T-helper 1 cell (primary cell): Measurements from ENCODE around the gene TACC2.

Experiments used
- DNase-seq, 5 donors: peaks; one replicate each; pipeline ENCODE4 v3.0.0-alpha.2; 2012 to 2020

Gene TACC2

GRCh38 chr10:122233857-122234348, 244.9 kb downstream of the TACC2 start:
- no peak for DNase-seq

- DNase-seq, result no peak
Measured at GRCh38 chr10:122234416-122234815, 245.5 kb downstream of the TACC2 start.

GRCh38 chr10:122236690-122237306, 247.8 kb downstream of the TACC2 start:
- DNase-seq, result no peak

DNA sequence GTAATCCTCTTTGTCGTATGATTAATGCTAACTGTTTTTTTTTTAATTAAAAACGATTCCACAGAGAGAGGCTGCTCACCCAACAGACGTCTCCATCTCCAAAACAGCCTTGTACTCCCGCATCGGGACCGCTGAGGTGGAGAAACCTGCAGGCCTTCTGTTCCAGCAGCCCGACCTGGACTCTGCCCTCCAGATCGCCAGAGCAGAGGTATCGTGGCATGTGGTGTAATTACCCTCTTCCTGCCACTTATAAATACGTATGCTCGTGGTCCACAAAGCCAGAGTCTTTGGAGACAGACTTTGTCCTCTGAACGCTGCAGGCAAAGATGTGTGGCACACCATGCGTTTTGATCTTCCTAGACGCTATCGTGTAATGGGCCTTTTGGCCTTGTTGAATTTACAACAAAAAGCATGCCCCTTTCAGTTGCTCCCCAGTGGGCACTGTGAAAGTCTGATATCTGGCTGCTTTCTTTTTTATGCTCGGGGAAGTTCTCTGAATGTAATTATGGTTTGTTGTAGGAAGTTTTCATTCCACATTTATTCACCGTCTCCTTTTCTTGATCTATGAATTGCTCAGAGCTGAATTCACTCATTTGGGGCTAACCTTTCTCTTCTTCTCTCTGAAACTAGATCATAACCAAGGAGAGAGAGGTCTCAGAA, 248.5 kb downstream of the TACC2 start:
- no peak for DNase-seq

DNA sequence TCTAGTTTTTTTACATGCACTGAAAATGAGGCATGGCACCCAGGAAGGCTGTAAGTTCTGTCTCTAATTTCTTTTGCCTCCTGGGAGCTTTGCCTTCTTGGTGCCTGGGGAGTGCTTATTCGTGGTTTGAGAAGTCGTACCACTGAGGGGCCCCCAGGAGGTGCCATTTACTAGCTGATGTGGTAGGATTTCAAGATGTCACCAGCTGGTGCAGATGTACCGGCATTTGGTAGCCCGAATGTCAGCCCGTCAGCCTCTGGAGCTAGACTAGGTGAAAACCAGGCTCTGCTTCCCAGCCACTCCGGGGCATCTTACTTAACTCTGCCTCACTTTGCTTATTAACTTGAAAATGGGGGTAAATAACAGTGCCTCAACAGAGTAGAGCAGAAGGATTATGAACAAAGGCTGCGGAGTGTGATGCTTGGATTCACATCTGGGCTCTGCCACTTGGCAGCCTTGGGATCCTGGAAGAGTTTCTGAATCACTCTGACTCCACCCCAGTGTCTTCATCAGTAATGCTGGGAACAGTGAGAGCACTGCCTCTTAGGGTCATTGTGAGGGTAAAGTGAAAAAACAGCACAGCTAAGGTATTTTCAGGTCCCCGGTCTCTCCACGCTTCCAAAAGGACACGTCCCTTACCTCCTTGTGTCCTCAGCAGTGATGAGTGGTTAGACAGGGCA, 250.8 kb downstream of the TACC2 start:
- no peak for DNase-seq

- DNase-seq, result no peak
Measured at GRCh38 chr10:122240401-122240800, 251.4 kb downstream of the TACC2 start.

- no peak for DNase-seq
Measured at GRCh38 chr10:122241836-122242235, 252.9 kb downstream of the TACC2 start.

DNA sequence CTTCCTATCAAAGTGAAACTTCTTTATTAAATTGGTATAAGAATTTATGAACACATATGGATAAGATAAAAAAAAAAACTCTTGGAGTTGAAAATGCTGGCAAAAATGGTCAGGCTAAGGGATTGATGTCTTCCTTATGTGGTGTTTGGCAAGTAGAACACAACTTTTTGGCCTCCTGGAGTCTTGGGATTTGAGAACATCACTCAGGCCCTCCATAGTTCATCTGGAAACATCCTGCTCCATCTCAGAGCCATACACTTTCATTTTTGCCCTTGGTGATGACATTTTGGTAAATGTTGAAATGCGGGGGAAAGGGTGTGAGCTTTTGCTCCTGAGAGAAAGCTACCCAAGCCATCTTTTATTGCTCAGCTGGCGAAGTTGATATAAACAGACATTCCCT, 254.6 kb downstream of the TACC2 start:
- DNase-seq, result no peak

DNA sequence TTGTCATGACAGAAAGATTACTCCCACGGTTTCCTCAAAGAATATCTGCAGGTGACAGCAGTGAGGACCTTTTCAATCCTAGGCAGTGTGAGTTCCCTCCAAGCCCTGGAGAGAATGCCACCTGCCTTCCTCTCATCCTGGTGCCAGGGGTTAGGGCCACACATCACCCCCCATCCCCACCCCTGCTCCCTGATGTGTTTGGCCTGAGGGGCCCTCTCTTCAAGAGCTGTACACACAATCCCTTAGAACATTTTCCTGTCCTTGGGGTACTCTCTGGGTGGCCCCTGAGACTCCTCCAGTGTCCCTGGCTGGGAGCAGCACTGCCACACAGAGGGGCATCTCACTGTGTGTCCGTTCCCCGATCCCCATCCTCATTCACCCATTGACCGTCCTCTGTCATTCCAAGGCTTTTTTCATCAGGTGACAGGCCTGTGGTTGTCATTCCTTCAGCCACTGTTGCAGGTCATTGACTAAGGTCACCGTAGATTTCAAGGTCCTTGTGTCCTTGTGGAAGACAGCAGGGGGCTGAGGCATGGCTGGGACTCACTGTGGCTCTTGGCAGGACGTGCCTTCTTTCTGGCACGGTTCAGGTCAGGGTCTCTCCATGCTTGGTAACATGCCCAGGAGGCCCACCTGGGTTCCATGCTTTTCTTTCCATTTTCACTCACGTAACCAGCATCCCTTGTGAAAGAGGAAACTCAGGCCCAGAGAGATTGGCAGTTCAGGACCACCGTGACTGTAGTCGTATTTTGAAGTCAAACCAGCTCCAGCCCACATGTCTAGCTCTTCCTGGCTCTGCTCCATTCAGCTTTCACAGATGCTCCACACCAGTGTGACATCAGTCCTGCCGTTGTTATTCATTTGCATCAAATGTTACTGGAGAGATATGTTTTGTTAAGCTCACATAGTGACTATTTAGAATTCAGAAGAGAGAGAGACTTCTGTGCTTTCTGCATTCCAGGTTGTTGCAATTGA, 255.3 kb downstream of the TACC2 start:
- no peak for DNase-seq

DNA sequence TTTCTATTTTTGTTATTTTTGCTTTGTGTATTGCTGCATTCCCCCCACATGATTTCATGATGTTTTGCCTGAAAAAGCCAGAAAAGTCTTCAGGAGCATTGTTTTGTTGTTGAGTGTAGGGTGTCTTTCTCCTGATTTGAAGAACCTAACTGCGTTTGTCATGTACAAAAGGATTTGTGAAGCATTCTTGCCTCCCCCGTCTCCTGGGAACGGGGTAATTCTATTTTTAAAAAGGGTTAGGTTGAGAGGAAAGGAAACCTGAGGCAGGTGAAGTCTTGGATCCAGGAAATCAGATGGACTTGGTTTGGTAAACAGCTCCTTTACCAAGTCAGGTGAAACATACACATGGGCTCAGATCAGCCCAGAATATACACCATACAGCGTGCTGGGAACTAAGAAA, 256.2 kb downstream of the TACC2 start:
- DNase-seq, result no peak

DNA sequence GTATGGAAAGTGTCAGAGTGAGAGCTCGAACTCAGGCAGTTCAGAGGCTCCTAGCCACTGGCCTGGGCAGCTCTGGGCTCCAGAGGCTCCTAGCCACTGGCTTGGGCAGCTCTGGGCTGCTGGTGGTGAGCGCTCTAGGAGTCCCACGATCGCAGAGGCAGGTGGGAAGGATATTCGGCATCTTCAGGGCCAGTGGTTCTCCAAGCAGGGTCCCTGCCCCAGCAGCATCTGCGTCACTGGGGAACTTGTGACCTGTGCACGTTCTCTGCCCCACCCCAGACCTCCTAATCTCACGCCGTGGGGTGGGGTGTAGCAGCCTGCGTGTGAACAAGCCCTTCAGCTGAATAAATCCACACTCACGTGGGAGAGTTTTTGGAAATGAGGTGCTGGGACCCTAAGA, 256.9 kb downstream of the TACC2 start:
- no peak for DNase-seq

- no peak for DNase-seq
Measured at GRCh38 chr10:122246830-122247520, 258.0 kb downstream of the TACC2 start.

DNA sequence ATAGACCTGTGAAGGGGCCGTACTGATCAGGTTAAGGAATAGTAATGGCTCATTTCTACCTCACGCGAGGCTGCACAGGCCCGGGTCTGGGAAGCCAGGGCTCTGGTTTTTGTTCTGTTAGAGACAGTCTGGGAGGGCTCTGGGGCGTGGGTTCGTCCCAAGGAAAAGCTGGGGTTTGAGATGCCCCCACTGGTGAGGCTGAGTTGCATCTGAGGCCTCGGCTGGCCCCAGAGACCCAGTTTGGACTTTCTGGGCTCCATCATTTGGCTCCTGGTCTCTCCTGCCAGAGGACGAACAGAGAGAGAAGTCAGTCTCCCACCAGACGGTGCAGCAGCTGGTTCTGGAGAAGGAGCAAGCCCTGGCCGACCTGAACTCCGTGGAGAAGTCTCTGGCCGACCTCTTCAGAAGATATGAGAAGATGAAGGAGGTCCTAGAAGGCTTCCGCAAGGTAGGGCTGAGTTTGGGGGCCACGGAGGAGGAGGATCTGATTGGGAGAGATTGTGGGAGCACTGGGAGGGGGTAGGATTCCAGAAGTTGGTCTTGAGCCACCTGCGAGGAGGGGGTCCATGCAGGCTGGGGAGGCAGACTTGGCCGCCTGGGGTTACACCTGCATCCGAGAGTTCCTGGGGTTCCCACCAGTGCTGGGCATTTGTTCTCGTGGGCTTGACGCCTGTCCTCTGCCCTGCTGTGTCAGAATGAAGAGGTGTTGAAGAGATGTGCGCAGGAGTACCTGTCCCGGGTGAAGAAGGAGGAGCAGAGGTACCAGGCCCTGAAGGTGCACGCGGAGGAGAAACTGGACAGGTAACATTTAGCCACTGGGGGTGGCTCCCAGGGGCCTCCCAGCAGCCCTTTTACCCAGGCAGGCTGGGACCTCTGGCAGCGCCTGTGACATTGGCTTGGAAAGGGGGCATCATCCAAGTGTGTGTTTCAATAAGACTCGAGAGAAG, 259.7 kb downstream of the TACC2 start:
- no peak for DNase-seq

GRCh38 chr10:122249303-122249850, 260.4 kb downstream of the TACC2 start:
- DNase-seq, result no peak

DNA sequence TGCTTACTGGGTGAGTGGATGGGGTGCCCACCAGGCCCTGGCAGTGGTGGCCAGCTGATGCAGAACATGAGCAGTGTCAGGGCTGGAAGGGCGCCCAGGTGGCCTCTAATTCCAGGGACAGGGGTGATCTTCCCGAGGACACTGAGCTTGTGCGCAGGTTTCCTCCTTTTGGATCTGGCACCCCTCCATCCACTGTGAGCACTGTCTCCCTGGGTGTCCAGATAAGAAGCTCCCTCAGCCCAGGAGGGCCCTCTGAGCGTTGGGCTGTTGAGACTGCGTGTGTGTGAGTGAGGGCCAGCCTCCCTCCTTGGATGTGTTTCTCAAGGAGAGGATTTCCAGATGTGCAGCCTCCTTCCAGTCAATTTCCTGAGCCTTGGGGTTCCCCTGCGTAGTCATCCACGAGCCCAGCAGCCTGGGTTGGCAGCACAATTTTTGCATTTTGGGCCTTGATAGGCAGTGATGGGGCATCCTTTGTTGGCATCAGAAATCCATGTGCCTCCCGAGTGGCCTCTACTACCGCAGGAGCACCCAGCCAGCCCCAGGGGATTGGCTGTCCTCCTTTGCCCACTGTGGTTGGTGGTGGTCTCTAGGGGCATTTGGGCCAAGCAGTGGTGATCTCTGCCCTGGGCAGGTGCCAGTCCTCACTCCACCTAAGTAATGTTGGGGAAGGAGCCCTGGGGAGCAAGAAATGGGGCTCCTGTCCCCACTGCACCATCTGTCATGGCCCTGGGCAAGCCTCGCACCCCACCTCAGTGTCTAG, 261.2 kb downstream of the TACC2 start:
- no peak for DNase-seq

DNA sequence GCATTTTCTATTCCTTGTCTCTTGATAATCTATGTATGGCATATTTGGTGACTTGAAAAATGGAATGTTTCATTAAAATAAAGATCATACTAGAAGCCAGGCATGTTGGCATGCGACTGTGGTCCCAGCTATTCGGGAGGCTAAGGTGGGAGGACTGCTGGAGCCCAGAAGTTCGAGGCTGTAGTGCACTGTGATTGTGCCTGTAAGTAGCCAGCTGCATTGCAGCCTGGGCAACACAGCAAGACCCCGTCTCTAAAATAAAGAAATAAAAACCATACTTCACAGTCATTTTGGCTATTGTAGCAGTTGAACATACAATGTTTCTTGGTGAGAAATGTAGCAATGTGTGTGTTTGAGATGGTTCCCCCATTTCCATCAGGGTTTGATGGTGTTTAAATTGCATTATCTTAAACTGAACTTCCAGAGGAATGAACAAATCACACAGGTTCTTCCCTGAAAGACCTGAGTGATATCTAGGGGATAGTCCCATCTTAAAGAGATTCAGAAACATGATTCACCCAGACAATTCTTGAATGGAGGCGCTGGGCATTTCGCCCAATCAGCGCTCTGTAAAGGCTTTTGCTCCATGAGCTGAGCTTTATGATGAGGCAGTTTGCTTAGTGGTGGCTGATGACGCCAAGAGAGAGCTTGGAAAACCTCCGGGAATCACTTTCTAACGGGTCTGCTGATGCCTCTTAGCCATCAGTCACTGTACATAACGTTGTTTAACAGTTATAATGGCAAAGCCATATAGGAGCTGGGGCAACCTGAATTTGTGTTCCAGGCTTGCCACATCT, 262.7 kb downstream of the TACC2 start:
- no peak for DNase-seq

GRCh38 chr10:122252805-122253204, 263.8 kb downstream of the TACC2 start:
- DNase-seq, result no peak

DNA sequence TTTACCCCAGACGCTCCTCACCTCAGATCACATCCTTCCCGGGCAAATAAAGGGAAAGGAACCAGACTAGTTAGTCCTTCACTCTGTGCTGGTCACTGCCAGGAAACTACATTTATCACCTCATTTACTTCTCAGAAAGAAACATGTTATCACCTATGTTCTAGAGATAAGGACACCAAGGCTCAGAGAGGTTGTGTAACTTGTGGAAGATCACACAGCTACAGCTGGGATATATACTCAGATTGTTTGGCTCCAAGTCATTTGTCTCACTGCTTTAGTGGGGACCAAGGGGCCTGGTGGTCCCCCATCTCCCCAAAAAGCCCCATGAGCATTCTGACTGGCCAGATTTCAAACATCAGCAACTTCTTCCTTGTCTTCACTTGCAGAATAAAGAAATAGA, 264.6 kb downstream of the TACC2 start:
- DNase-seq, result no peak

DNA sequence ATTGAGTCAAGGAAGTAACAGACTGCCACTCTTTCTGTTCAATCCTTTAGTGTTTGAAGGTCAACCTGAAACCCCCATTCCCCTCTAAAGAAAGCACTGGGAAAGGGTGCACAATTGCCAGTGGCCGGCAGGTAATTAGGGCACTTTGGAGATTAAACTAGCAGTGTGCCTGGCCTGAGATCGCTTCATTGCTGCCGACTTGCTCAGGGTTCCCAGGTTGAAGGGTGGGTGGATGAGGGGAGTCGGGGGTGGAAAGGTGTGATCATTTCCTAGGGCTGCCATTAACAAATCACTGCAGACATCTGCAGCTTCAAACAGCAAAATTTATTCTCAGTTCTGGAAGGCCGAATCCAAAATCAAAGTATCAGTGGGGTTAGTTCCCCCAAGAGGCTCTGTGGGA, 265.9 kb downstream of the TACC2 start:
- DNase-seq, result no peak
